Activated CD4-positive, alpha-beta memory T cell treated with anti-CD3 and anti-CD28 coated beads, Interleukin-2, amount 10 ng/mL, durations not matched to agents 7 days and 5 days (primary cell): ENCODE measurements around the gene IGFLR1. TPM values are rescaled to one million over a fixed set of nuclear protein-coding genes. Genes with fewer than 3 reads are reported as not detected.
"Not testable (repeated sequence)": the region's sequence is repeated elsewhere in the genome, so short reads cannot be mapped to it uniquely, and the experiment has no call there.

Source experiments
- CTCF ChIA-PET: fragments of 350-600 bp; sonication (Branson Sonifier 250); formaldehyde crosslinking; loops from one replicate; lab custom pipeline; 2021; ENCODE audit warnings: antibody characterized with exemption, inconsistent platforms; lab: Charles Lee
- POLR2A ChIA-PET: fragments of 350-600 bp; sonication (Branson Sonifier 250); formaldehyde crosslinking; loops from one replicate; lab custom pipeline; 2021; ENCODE audit warnings: antibody characterized with exemption; lab: Charles Lee
- DNase-seq: peaks from one replicate; pipeline ENCODE4 v3.0.0-alpha.2; 2020
- H3K27ac Mint-ChIP-seq: one replicate; pipeline ENCODE4 v1.8.0; 2021; ENCODE audit warnings: mild to moderate bottlenecking, mixed read lengths
- H3K27me3 Mint-ChIP-seq: one replicate; pipeline ENCODE4 v1.8.0; 2021; ENCODE audit warnings: mixed read lengths
- H3K36me3 Mint-ChIP-seq: one replicate; pipeline ENCODE4 v1.8.0; 2021; ENCODE audit warnings: low read depth, mixed read lengths
- H3K4me1 Mint-ChIP-seq: one replicate; pipeline ENCODE4 v1.8.0; 2021; ENCODE audit warnings: mixed read lengths
- H3K4me3 Mint-ChIP-seq: one replicate; pipeline ENCODE4 v1.8.0; 2021; ENCODE audit warnings: mild to moderate bottlenecking, mixed read lengths
- H3K9me3 Mint-ChIP-seq: one replicate; pipeline ENCODE4 v1.8.0; 2021; ENCODE audit warnings: mixed read lengths
- total RNA-seq, 2 experiments: library from RNA; stranded (reverse); gene quantifications; one replicate each; pipeline ENCODE4 v1.2.3, GENCODE V29; 2021

The IGFLR1 gene
- total RNA-seq, 2 experiments from 2014 or later, result 78.9 to 90.5 TPM

- H3K27ac Mint-ChIP-seq, result no peak overlapping the region
- peak overlapping the region; percentile 81 for H3K4me3 Mint-ChIP-seq
- POLR2A ChIA-PET, result interaction anchor here (0.6 to 1.6 kb wide), 2 partner anchors 17 to 62 kb away, joined by 3 to 4 read pairs; partner anchors contain the start of gene HSPB6
- DNase-seq, result no peak
- H3K4me1 Mint-ChIP-seq, result peaks cover 30% of the 10 kb centered on the region
- CTCF ChIA-PET, result interaction anchor here (0.9 kb wide), 1 partner anchor 157 kb away, joined by 3 read pairs; no protein-coding TSS in a partner anchor
- H3K27me3 Mint-ChIP-seq, result no peaks in the 10 kb centered on the region
- H3K36me3 Mint-ChIP-seq, result peaks cover 15% of the 10 kb centered on the region
- no peaks in the 10 kb centered on the region for H3K9me3 Mint-ChIP-seq
Observed at GRCh38 chr19:35774274-35775045, 32.2 kb upstream of the IGFLR1 start.

DNA sequence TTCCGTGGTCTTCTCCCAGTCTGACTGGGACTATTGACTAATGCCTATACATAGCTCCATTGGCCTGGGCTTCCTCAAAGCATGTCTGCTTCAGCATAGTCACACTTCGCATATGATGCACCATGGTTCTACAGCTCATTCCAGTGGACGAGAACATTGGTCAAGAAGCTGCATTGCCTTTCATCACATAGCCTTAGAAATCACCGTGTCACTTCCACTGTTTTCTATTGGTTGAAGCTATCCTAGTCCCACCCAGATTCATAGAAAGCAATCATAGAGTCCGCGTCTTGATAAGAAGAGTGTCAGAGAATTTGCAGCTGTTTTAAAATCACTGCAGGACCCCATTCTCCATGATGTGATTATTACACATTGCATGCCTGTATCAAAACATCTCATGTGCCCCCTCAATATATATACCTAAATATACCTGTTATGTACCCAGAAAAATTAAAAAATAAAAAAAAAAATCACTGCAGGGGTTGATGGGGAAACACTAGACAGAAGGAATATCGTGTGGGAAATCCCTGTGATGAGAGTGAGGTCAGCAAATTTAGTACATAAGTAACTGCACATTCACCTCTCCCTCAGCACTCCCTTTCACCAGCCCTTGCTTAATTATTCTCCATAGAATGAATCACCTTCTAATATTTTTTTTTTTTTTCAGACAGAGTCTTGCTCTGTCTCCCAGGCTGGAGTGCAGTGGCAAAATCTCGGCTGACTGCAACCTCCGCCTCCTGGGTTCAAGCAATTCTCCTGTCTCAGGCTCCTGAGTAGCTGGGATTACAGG is 31.0 kb upstream of the IGFLR1 start:
- Mint-ChIP-seq H3K4me1 (peaks cover 27% of the 10 kb centered on the region), H3K36me3 (peaks cover 15% of the 10 kb centered on the region), H3K9me3 (no peaks in the 10 kb centered on the region), H3K4me3 (no peak overlapping the region), H3K27ac (no peak overlapping the region), H3K27me3 (no peaks in the 10 kb centered on the region)
- ChIA-PET POLR2A (interaction anchor here (0.9 to 1.6 kb wide), 3 partner anchors 16 to 95 kb away, joined by 3 to 4 read pairs (median 4); partner anchors contain the start of genes APLP1 and HSPB6), CTCF (no interaction called here)
- DNase-seq, result no peak

- H3K4me3 Mint-ChIP-seq, H3K9me3 Mint-ChIP-seq, DNase-seq, CTCF ChIA-PET, H3K27ac Mint-ChIP-seq, H3K27me3 Mint-ChIP-seq: not testable (repeated sequence)
- POLR2A ChIA-PET, result interaction anchor here (0.9 to 1.5 kb wide), 2 partner anchors 17 to 96 kb away, joined by 3 to 4 read pairs; partner anchors contain the start of gene APLP1
- H3K36me3 Mint-ChIP-seq, result peaks cover 14% of the 10 kb centered on the region
- H3K4me1 Mint-ChIP-seq, result peaks cover 22% of the 10 kb centered on the region
Observed at GRCh38 chr19:35772362-35772761, 30.1 kb upstream of the IGFLR1 start.

DNA sequence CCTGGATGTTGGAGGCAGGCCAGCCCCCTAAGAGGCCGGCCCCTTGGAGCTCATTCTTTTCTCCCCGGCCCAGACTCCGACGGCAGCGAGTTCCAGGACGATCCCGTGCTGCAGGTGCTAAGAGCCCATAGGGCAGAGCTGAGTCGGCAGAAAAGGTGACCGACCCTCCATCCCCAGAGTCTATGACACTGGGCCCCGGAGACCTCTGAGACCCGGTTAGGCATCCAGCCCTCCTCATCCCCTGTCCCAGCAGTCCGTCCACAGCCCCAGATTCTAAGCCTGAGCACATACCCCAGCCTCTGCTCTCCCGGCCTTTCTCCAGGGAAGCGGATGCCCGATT is 25.8 kb upstream of the IGFLR1 start:
- ChIA-PET CTCF (no interaction called here), POLR2A (no interaction called here)
- DNase-seq, result no peak
- H3K4me3 Mint-ChIP-seq, result no peak overlapping the region
- H3K27me3 Mint-ChIP-seq, result no peaks in the 10 kb centered on the region
- no peaks in the 10 kb centered on the region for H3K4me1 Mint-ChIP-seq
- H3K27ac Mint-ChIP-seq, result no peak overlapping the region
- H3K36me3 Mint-ChIP-seq, result peaks cover 25% of the 10 kb centered on the region
- no peaks in the 10 kb centered on the region for H3K9me3 Mint-ChIP-seq

- DNase-seq, result no peak
- ChIA-PET CTCF (no interaction called here), POLR2A (no interaction called here)
- no peak overlapping the region for H3K27ac Mint-ChIP-seq
- no peaks in the 10 kb centered on the region for H3K27me3 Mint-ChIP-seq
- H3K9me3 Mint-ChIP-seq, result no peaks in the 10 kb centered on the region
- no peaks in the 10 kb centered on the region for H3K4me1 Mint-ChIP-seq
- H3K4me3 Mint-ChIP-seq, result no peak overlapping the region
- peaks cover 25% of the 10 kb centered on the region for H3K36me3 Mint-ChIP-seq
Observed at GRCh38 chr19:35767288-35768081, 25.2 kb upstream of the IGFLR1 start.

DNA sequence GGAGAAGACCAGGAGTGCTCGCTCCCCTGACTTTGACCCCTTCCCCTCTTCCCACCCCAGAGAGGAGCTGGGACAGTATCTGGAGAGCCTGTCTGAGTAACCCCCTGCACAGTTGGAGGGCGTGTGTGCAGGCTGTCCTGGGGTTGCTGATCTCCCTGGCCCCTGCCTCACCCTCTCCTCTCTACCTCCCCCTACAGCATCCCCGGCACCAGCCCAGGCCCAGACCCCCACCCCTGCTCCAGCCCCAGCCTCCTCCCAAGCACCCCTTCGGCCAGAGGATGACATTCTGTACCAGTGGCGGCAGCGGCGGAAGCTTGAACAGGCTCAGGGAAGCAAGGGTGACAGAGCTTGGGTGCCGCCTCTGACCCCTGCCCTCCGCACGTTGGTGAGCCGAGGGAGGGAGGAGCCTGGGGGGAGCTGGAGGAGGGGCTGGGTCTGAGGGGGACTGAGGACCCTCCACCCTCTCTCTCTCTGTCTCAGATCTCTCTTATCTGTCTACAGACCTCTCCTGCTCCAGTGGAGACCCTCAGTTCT is 24.4 kb upstream of the IGFLR1 start:
- no peaks in the 10 kb centered on the region for H3K27me3 Mint-ChIP-seq
- POLR2A ChIA-PET, result no interaction called here
- CTCF ChIA-PET, result no interaction called here
- H3K4me3 Mint-ChIP-seq, result no peak overlapping the region
- no peaks in the 10 kb centered on the region for H3K4me1 Mint-ChIP-seq
- no peaks in the 10 kb centered on the region for H3K9me3 Mint-ChIP-seq
- DNase-seq, result no peak
- peaks cover 30% of the 10 kb centered on the region for H3K36me3 Mint-ChIP-seq
- H3K27ac Mint-ChIP-seq, result no peak overlapping the region

- ChIA-PET CTCF (no interaction called here), POLR2A (interaction anchor here (1.9 kb wide), 1 partner anchor 16 kb away, joined by 5 read pairs; the partner anchor contains the start of gene LIN37)
- no peak for DNase-seq
- Mint-ChIP-seq H3K27me3 (no peaks in the 10 kb centered on the region), H3K36me3 (peaks cover 40% of the 10 kb centered on the region), H3K4me3 (no peak overlapping the region), H3K4me1 (peaks cover 5% of the 10 kb centered on the region), H3K27ac (no peak overlapping the region), H3K9me3 (no peaks in the 10 kb centered on the region)
Observed at GRCh38 chr19:35764432-35765315, 22.4 kb upstream of the IGFLR1 start.

DNA sequence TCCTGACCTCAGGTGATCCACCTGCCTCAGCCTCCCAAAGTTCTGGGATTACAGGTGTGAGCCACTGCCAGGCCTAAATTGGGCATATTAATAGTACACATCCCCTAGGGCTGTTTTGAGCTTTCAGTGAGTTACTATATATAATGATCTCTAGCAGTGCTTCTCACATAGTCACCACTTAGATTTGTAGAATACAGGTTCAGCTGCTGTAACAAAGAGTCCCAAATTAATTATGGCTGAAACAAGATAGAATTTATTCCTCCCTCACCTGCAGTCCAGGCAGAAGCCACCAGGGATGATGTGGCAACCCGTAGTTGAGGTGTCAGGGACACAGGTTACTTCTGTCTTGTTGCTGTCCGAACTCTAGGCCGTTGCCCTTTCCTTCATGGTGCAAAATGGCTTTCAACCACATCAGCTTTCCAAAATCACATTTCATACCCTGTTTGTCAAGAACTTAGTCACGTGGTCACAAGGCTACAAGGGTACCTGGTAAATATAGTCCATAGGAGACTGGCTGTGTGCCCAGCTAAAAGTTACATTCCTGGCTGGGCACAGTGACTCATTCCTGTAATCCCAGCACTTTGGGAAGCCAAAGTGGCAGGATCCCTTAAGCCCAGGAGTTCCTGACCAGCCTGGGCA is 18.6 kb upstream of the IGFLR1 start:
- no peak for DNase-seq
- ChIA-PET POLR2A (interaction anchor here (0.9 to 2.6 kb wide), 3 partner anchors 13 to 21 kb away, joined by 3 to 9 read pairs (median 3); partner anchors contain the start of genes LIN37, PSENEN and U2AF1L4), CTCF (interaction anchor here (0.6 kb wide), 1 partner anchor 56 kb away, joined by 3 read pairs; no protein-coding TSS in a partner anchor)
- H3K9me3 Mint-ChIP-seq, result no peaks in the 10 kb centered on the region
- peaks cover 38% of the 10 kb centered on the region for H3K36me3 Mint-ChIP-seq
- H3K27me3 Mint-ChIP-seq, result no peaks in the 10 kb centered on the region
- H3K27ac Mint-ChIP-seq, result no peak overlapping the region
- H3K4me3 Mint-ChIP-seq, result no peak overlapping the region
- peaks cover 31% of the 10 kb centered on the region for H3K4me1 Mint-ChIP-seq

DNA sequence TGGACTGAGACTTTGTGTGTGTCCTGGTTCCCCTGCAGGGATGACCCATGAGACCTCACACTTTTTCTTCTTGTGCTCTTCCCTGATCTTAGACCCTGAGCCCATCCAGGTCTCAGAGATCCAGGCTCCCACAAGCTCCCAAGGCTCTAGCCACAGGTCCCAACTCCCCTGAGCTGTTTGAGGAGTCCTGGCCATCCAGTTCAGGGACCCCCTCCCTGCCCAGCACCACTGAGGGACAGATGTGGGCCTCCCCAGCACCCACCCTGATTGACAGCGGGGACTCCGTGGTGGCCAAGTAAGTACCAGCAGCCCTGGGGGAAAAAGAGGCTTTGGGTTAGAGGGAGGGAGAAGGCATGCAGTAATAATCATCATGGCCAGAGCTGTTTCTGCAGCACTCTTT is 17.4 kb upstream of the IGFLR1 start:
- CTCF ChIA-PET, result no interaction called here
- H3K27me3 Mint-ChIP-seq, result no peaks in the 10 kb centered on the region
- peak overlapping the region; percentile 66 for H3K4me3 Mint-ChIP-seq
- DNase-seq, result no peak
- peak overlapping the region; percentile 21 for H3K27ac Mint-ChIP-seq
- POLR2A ChIA-PET, result interaction anchor here (0.6 kb wide), 1 partner anchor 15 kb away, joined by 3 read pairs; no protein-coding TSS in a partner anchor
- no peaks in the 10 kb centered on the region for H3K9me3 Mint-ChIP-seq
- peaks cover 37% of the 10 kb centered on the region for H3K4me1 Mint-ChIP-seq
- peaks cover 35% of the 10 kb centered on the region for H3K36me3 Mint-ChIP-seq

- H3K4me3 Mint-ChIP-seq, result peak within 1 kb of the TSS; percentile 85
- POLR2A ChIA-PET, result interaction anchor here (0.9 to 2.4 kb wide), 8 partner anchors 10 to 56 kb away, joined by 3 to 11 read pairs (median 4); partner anchors contain the start of genes IGFLR1, LIN37, PSENEN and U2AF1L4
- CTCF ChIA-PET, result interaction anchor here (0.9 to 1.6 kb wide), 3 partner anchors 10 to 173 kb away, joined by 3 to 6 read pairs (median 3); partner anchors contain the start of gene LIN37
- H3K27ac Mint-ChIP-seq, result peak within 1 kb of the TSS; percentile 89
- H3K9me3 Mint-ChIP-seq, result no peaks in the 10 kb centered on the region
- H3K4me1 Mint-ChIP-seq, result peaks cover 38% of the 10 kb centered on the region
- no peaks in the 10 kb centered on the region for H3K27me3 Mint-ChIP-seq
- H3K36me3 Mint-ChIP-seq, result peaks cover 32% of the 10 kb centered on the region
- peak; percentile 99 for DNase-seq
Observed at GRCh38 chr19:35757749-35758608, 15.7 kb upstream of the IGFLR1 start, which contains the start of gene PROSER3. Gene PROSER3, plus strand, starts transcription at chr19:35758176. Its CDS starts 40 bp downstream, at chr19:35758216.
